GM23248 (cell line): Measurements from ENCODE around the gene BRD7. TPM values are rescaled to one million over a fixed set of nuclear protein-coding genes. Genes with fewer than 3 reads are reported as not detected.

Experiments used
- DNase-seq: peaks from one replicate; pipeline ENCODE4 v3.0.0-alpha.2; 2015
- H2AFZ ChIP-seq: fragments of 200-600 bp; sonication (generic); 2 replicates; pipeline ENCODE4 v1.6.1; 2016; ENCODE audit warnings: antibody characterized with exemption
- H3F3A ChIP-seq: fragments of 200-600 bp; sonication (generic); 2 replicates; pipeline ENCODE4 v1.6.1; 2016; ENCODE audit warnings: mild to moderate bottlenecking, antibody characterized with exemption, mixed run types; ENCODE audit not compliant: insufficient read depth
- H3K27ac ChIP-seq: fragments of 200-600 bp; sonication (generic); 2 replicates; pipeline ENCODE4 v1.5.1; 2016; ENCODE audit warnings: mild to moderate bottlenecking
- H3K27me3 ChIP-seq: fragments of 200-600 bp; sonication (generic); replicated peaks from 2 replicates; pipeline ENCODE4 v1.6.1; 2016; ENCODE audit warnings: mild to moderate bottlenecking; ENCODE audit not compliant: insufficient read depth
- H3K36me3 ChIP-seq: fragments of 200-600 bp; sonication (generic); 2 replicates; pipeline ENCODE4 v1.6.1; 2016; ENCODE audit warnings: low read depth, mild to moderate bottlenecking
- H3K4me1 ChIP-seq: fragments of 200-600 bp; sonication (generic); 2 replicates; pipeline ENCODE4 v1.6.1; 2016; ENCODE audit warnings: mild to moderate bottlenecking; ENCODE audit not compliant: insufficient read depth
- H3K4me2 ChIP-seq: fragments of 200-600 bp; sonication (generic); one replicate; pipeline ENCODE4 v1.6.1; 2016; ENCODE audit warnings: mild to moderate bottlenecking; ENCODE audit not compliant: unreplicated experiment
- H3K4me3 ChIP-seq: fragments of 200-600 bp; sonication (generic); 2 replicates; pipeline ENCODE4 v1.5.1; 2016; ENCODE audit warnings: mild to moderate bottlenecking
- H3K79me2 ChIP-seq: fragments of 200-600 bp; sonication (generic); 2 replicates; pipeline ENCODE4 v1.6.1; 2016; ENCODE audit warnings: mild to moderate bottlenecking; ENCODE audit not compliant: insufficient read depth
- H3K9ac ChIP-seq: fragments of 200-600 bp; sonication (generic); 2 replicates; pipeline ENCODE4 v1.6.1; 2016; ENCODE audit warnings: mild to moderate bottlenecking
- H3K9me2 ChIP-seq: fragments of 200-600 bp; sonication (generic); 2 replicates; pipeline ENCODE4 v1.6.1; 2016; ENCODE audit warnings: mixed run types, mild to moderate bottlenecking, moderate library complexity; ENCODE audit not compliant: insufficient read depth
- H3K9me3 ChIP-seq: fragments of 200-600 bp; sonication (generic); one replicate; pipeline ENCODE4 v1.6.1; 2017; ENCODE audit warnings: low read depth
- H4K20me1 ChIP-seq: fragments of 200-600 bp; sonication (generic); 2 replicates; pipeline ENCODE4 v1.6.0; 2016; ENCODE audit not compliant: insufficient read depth
- EZH2 ChIP-seq: fragments of 200-600 bp; sonication (generic); IDR thresholded peaks from 2 replicates; pipeline ENCODE4 v1.6.1; 2018; ENCODE audit warnings: antibody characterized with exemption, mild to moderate bottlenecking; ENCODE audit not compliant: insufficient read depth, poor library complexity, severe bottlenecking
- EZH2phosphoT487 ChIP-seq: fragments of 200-600 bp; sonication (generic); IDR thresholded peaks from 2 replicates; pipeline ENCODE4 v1.6.1; 2018; ENCODE audit warnings: antibody characterized with exemption, moderate library complexity, mild to moderate bottlenecking, low read depth; ENCODE audit not compliant: insufficient read depth
- WGBS, 2 experiments: methylation state at CpG; one replicate each; pipeline ENCODE4 v1.1.6; 2015 to 2017; ENCODE audit warnings: low lambda C conversion rate in 2 of 2, low coverage in 1 of 2; ENCODE audit errors: missing lambda C conversion rate in 2 of 2; 5-methylcytosine and 5-hydroxymethylcytosine counted together
- in situ Hi-C: fragments of 300-500 bp; cut with MboI; formaldehyde crosslinking; loops from 2 replicates; pipeline ENCODE4 v1.15.0; 2020
- polyA plus RNA-seq: library from polyadenylated mRNA; unstranded; fragments of >200 nt; fragmentation: Nextera tagmentation; extraction: Ambion mirVana; gene quantifications from 2 replicates; pipeline ENCODE4 v1.2.1, GENCODE V29; 2016
- total RNA-seq: library from RNA; depleted of rRNA; stranded (reverse); fragments of >200 nt; shearing (Covaris generic); gene quantifications from 2 replicates; pipeline ENCODE4 v1.2.3, GENCODE V29; 2014

Gene BRD7
- total and polyA plus RNA-seq, 2 experiments from 2014 or later = 20.3 to 35.8 TPM

- in situ Hi-C loops = no loop called here
- H3K9me3 ChIP-seq = no peaks in the 10 kb centered on the region
- TF ChIP-seq EZH2 (no peak), EZH2phosphoT487 (no peak)
- H3K27me3 ChIP-seq = no peaks in the 10 kb centered on the region
- no peak overlapping the region for H3K27ac ChIP-seq
- no peaks in the 10 kb centered on the region for H3K79me2 ChIP-seq
- H3K4me2 ChIP-seq = no peak overlapping the region
- no peak overlapping the region for H3K9ac ChIP-seq
- WGBS, 2 experiments = 84 to 91% methylated on average over 14 to 15 of the region's 15 CpGs
- peaks cover 14% of the 10 kb centered on the region for H3K4me1 ChIP-seq
- no peak for DNase-seq
- H3K9me2 ChIP-seq = no peaks in the 10 kb centered on the region
- no peak overlapping the region for H3K4me3 ChIP-seq
- no peaks in the 10 kb centered on the region for H4K20me1 ChIP-seq
- no peak overlapping the region for H2AFZ ChIP-seq
- H3F3A ChIP-seq = peaks cover 4% of the 10 kb centered on the region; the same call in 1 of the 2 replicates
- no peaks in the 10 kb centered on the region; the same call in 1 of the 2 replicates for H3K36me3 ChIP-seq
Measured at GRCh38 chr16:50297301-50298074, 71.3 kb downstream of the BRD7 start.

GRCh38 chr16:50296807-50297206, 72.0 kb downstream of the BRD7 start:
- no peak for TF ChIP-seq EZH2phosphoT487
- no peak for TF ChIP-seq EZH2
- no peaks in the 10 kb centered on the region for H3K9me3 ChIP-seq
- H3K79me2 ChIP-seq = no peaks in the 10 kb centered on the region
- H3F3A ChIP-seq = peaks cover 4% of the 10 kb centered on the region; the same call in 1 of the 2 replicates
- 90 to 100% methylated on average over 2 of the region's 2 CpGs for WGBS, 2 experiments
- DNase-seq = no peak
- H3K36me3 ChIP-seq = no peaks in the 10 kb centered on the region; the same call in 1 of the 2 replicates
- in situ Hi-C loops = no loop called here
- no peak overlapping the region for H3K27ac ChIP-seq
- H3K9me2 ChIP-seq = no peaks in the 10 kb centered on the region
- H3K4me2 ChIP-seq = no peak overlapping the region
- H2AFZ ChIP-seq = no peak overlapping the region
- no peaks in the 10 kb centered on the region for H4K20me1 ChIP-seq
- no peaks in the 10 kb centered on the region for H3K27me3 ChIP-seq
- H3K4me3 ChIP-seq = no peak overlapping the region
- peaks cover 10% of the 10 kb centered on the region for H3K4me1 ChIP-seq
- H3K9ac ChIP-seq = no peak overlapping the region

DNA sequence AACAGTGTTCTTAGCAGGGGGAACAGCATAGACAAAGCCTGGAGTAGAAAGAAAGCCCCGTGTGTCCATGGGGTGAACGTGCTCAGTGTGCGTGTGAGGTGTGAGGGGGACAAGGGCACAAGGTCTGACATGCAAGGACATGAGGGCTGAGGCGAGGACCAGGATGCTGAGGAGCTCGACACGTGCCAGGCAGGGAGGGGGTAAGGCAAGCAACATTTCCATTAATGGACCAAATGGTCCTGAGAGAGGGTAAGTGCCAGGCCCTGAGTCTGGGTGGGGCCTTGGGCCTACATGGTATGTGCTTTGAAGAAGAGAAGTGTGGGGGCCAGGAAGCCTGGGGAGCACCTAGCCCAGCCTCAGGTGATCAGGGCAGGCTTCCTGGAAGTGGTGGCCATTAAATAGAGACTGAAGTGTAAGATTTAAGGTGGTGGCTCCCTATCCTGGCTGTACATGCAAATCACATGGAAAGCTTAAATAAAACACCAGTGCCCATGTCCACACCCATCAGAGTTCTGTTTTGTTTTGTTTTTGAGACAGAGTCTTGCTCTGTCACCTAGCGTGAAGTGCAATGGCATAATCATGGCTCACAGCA, 73.2 kb downstream of the BRD7 start:
- H3K9me3 ChIP-seq = no peaks in the 10 kb centered on the region
- in situ Hi-C loops = no loop called here
- no peak overlapping the region for H3K4me3 ChIP-seq
- H3K36me3 ChIP-seq = no peaks in the 10 kb centered on the region; the same call in 1 of the 2 replicates
- no peaks in the 10 kb centered on the region for H3K9me2 ChIP-seq
- no peaks in the 10 kb centered on the region for H4K20me1 ChIP-seq
- no peaks in the 10 kb centered on the region for H3K27me3 ChIP-seq
- H3K79me2 ChIP-seq = no peaks in the 10 kb centered on the region
- H3K4me2 ChIP-seq = no peak overlapping the region
- no peak overlapping the region for H3K27ac ChIP-seq
- WGBS, 2 experiments = 96 to 97% methylated on average over 7 of the region's 7 CpGs
- no peak for DNase-seq
- no peak overlapping the region for H2AFZ ChIP-seq
- no peaks in the 10 kb centered on the region for H3K4me1 ChIP-seq
- no peaks in the 10 kb centered on the region for H3F3A ChIP-seq
- H3K9ac ChIP-seq = no peak overlapping the region
- TF ChIP-seq EZH2phosphoT487 (no peak), EZH2 (no peak)

DNA sequence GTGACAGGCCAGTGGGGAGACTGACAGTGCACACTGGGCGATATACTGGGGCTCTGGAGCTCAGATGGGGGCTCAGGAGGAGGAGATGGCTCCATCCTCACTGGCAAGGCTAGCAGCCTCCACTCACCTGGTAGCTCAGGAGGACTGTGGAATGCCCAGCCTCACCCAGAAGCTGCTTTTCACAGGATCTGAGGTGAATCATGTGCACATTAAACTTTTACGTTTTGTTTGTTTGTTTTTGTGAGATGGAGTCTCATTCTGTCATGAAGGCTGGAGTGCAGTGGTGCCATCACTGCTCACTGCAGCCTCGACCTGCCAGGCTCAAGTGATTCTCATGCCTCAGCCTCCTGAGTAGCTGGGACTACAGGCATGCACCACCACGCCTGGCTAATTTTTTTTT, 73.8 kb downstream of the BRD7 start:
- H3K4me3 ChIP-seq = no peak overlapping the region
- no peaks in the 10 kb centered on the region for H3K4me1 ChIP-seq
- H2AFZ ChIP-seq = no peak overlapping the region
- no peak overlapping the region for H3K4me2 ChIP-seq
- no peak overlapping the region for H3K27ac ChIP-seq
- no peaks in the 10 kb centered on the region for H3K9me2 ChIP-seq
- no peak for TF ChIP-seq EZH2phosphoT487
- no peak for TF ChIP-seq EZH2
- H3K36me3 ChIP-seq = no peaks in the 10 kb centered on the region; the same call in 1 of the 2 replicates
- in situ Hi-C loops = no loop called here
- no peaks in the 10 kb centered on the region for H3K27me3 ChIP-seq
- H3F3A ChIP-seq = no peaks in the 10 kb centered on the region
- no peaks in the 10 kb centered on the region for H3K9me3 ChIP-seq
- DNase-seq = no peak
- H3K79me2 ChIP-seq = peaks cover under 1% of the 10 kb centered on the region; the same call in 1 of the 2 replicates
- no peaks in the 10 kb centered on the region for H4K20me1 ChIP-seq
- H3K9ac ChIP-seq = no peak overlapping the region
- 79 to 85% methylated on average over 4 of the region's 4 CpGs for WGBS, 2 experiments
